Liver (tissue), 3 donors: Measurements from ENCODE around the gene RAPGEF6.

ENCODE experiments used
- CTCF ChIP-seq: fragments of 150-350 bp; IDR thresholded peaks from 2 replicates; pipeline ENCODE4 v1.5.1; 2017; ENCODE audit warnings: improper control_type of control experiment, low read depth, low read length; ENCODE audit not compliant: missing input control
- FOXA1 ChIP-seq: IDR thresholded peaks from 2 replicates; pipeline ENCODE4 v1.6.1; 2016; ENCODE audit warnings: antibody characterized with exemption
- JUND ChIP-seq, 2 donors: IDR thresholded peaks; 2 replicates each; pipeline ENCODE4 v1.6.1; 2016; ENCODE audit warnings: antibody characterized with exemption in 2 of 2
- RAD21 ChIP-seq, 2 donors: IDR thresholded peaks; 2 replicates each; pipeline ENCODE4 v1.6.1; 2016; ENCODE audit warnings: antibody characterized with exemption in 2 of 2, mild to moderate bottlenecking in 2 of 2
- REST ChIP-seq: IDR thresholded peaks from 2 replicates; pipeline ENCODE4 v1.6.1; 2016; ENCODE audit warnings: antibody characterized with exemption, mild to moderate bottlenecking
- SP1 ChIP-seq: IDR thresholded peaks from 2 replicates; pipeline ENCODE4 v1.6.1; 2018; ENCODE audit warnings: antibody characterized with exemption, mild to moderate bottlenecking
- TAF1 ChIP-seq: conservative IDR thresholded peaks from 2 replicates; pipeline ENCODE4 v1.6.1; 2016; ENCODE audit warnings: antibody characterized with exemption, mild to moderate bottlenecking
- YY1 ChIP-seq: IDR thresholded peaks from 2 replicates; pipeline ENCODE4 v1.6.1; 2016; ENCODE audit warnings: antibody characterized with exemption, mild to moderate bottlenecking
- ZBTB33 ChIP-seq: IDR thresholded peaks from 2 replicates; pipeline ENCODE4 v1.6.1; 2016; ENCODE audit warnings: antibody characterized with exemption
- TF ChIP-seq, protein P1 (sequence below): IDR thresholded peaks from 2 replicates; pipeline ENCODE4 v1.6.1; 2016; ENCODE audit warnings: antibody characterized with exemption
- donor health status: healthy.
- donor health status: healthy.

- TF ChIP-seq CTCF (no peak), TAF1 (no peak), JUND (IDR thresholded peaks at IDR 0.05) (no peak), RAD21 (IDR thresholded peaks at IDR 0.05) (no peak), SP1 (no peak), REST (no peak), YY1 (no peak), FOXA1 (no peak), ZBTB33 (no peak)
- TF ChIP-seq, protein P1, sequence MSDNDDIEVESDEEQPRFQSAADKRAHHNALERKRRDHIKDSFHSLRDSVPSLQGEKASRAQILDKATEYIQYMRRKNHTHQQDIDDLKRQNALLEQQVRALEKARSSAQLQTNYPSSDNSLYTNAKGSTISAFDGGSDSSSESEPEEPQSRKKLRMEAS = no peak
Measured at GRCh38 chr5:131450941-131451340, 184.1 kb downstream of the RAPGEF6 start.
